HUES48 (cell line): Measurements from ENCODE around the gene BOD1.

Source experiments
- H3K27ac ChIP-seq: one replicate; pipeline ENCODE4 v1.7.0; 2013; ENCODE audit warnings: low read depth, low read length, inconsistent platforms
- H3K27me3 ChIP-seq: 2 replicates; pipeline ENCODE4 v1.6.1; 2013; ENCODE audit warnings: mild to moderate bottlenecking, low read length; ENCODE audit not compliant: control insufficient read depth, insufficient read depth
- H3K36me3 ChIP-seq: 2 replicates; pipeline ENCODE4 v1.6.1; 2013; ENCODE audit warnings: low read length; ENCODE audit not compliant: control insufficient read depth, insufficient read depth
- H3K4me1 ChIP-seq: 2 replicates; pipeline ENCODE4 v1.6.1; 2013; ENCODE audit warnings: mild to moderate bottlenecking, low read length; ENCODE audit not compliant: control insufficient read depth, insufficient read depth
- H3K4me3 ChIP-seq: 2 replicates; pipeline ENCODE4 v1.5.1; 2013; ENCODE audit warnings: mild to moderate bottlenecking, low read depth, low read length
- H3K9ac ChIP-seq: 2 replicates; pipeline ENCODE4 v1.6.1; 2013; ENCODE audit warnings: mild to moderate bottlenecking, low read depth, low read length, moderate library complexity
- H3K9me3 ChIP-seq: 2 replicates; pipeline ENCODE4 v1.6.1; 2013; ENCODE audit warnings: low read length; ENCODE audit not compliant: control insufficient read depth, insufficient read depth

BOD1 gene

DNA sequence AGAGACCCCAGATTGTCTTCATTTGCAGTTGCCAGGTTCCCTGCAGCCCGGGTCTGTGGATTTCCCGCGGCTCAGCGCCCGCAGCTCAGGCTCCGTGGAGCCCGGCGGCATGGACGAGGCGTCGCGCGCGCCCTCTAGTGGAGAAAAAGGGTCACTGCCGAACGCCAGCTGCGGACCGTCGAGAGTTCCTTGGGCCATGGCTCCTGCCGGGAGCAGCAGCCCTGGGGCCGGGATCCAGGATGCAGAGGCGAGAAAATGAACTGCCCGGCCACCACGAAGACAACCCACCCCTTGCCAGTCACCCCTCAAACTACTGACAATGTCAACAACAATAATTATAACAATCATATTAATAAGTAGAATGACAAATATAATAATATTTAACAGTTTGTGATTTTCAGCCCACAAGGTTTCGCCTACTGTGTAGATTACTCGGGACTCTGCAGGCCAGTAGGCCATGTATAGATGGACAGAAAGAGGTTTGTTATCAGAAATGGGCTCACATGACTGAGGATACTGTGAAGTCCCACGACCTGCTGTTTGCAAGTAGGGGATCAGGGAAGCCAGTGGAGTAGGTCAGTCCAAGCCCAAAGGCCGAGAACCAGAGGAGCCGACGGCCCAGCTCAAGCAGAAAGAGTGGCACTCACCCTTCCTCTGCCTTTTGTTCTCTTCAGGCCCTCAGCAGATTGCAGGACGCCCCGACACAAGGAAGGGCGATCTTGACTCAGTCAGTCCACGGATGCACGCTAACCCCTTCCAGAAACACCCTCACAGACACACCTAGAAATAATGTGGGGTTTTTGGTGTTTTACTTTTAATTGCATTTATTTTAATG is 43.1 kb downstream of the BOD1 start:
- no peaks in the 10 kb centered on the region for H3K36me3 ChIP-seq
- no peak overlapping the region for H3K4me3 ChIP-seq
- peaks cover 7% of the 10 kb centered on the region for H3K27me3 ChIP-seq
- no peak overlapping the region for H3K9ac ChIP-seq
- peaks cover 8% of the 10 kb centered on the region; the same call in 1 of the 2 replicates for H3K4me1 ChIP-seq
- H3K9me3 ChIP-seq = peaks cover under 1% of the 10 kb centered on the region; the same call in 1 of the 2 replicates
- no peak overlapping the region for H3K27ac ChIP-seq

DNA sequence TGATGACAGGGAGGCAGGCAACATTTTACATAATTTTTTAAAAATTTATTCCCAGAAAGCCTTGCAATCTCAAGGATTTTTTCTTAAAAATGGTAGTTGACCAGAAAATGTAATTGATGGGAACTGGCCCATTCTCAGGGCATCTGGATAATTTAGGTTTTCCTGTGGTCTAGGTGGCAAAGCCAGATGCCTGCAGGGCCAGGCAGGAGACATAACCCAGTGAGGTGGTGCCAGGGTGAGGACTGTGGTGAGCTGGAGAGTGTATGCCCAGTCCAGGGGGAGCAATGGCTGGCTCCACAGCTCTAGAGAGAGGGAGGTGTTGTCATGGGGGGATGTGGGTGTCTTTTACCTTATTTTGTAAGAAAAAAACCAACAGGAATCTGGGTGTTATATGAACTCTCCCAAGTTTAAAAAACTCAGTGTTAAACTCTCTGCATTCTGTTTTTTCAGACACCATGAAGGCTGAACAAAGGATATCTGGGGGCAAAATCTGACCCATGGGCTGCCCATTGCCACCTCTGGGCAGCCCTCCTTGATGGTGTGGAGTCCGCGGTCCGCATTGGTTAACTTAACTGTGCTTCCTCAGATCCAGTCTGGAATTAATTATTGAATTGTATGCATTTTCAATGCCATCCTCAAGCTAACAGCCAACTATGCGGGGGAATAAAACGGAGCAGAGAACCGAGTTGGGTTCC is 43.9 kb downstream of the BOD1 start:
- H3K27me3 ChIP-seq = peaks cover 7% of the 10 kb centered on the region
- no peak overlapping the region for H3K27ac ChIP-seq
- H3K9ac ChIP-seq = no peak overlapping the region
- no peaks in the 10 kb centered on the region for H3K36me3 ChIP-seq
- no peak overlapping the region for H3K4me3 ChIP-seq
- H3K9me3 ChIP-seq = no peaks in the 10 kb centered on the region; the same call in 1 of the 2 replicates
- peaks cover 8% of the 10 kb centered on the region; the same call in 1 of the 2 replicates for H3K4me1 ChIP-seq

DNA sequence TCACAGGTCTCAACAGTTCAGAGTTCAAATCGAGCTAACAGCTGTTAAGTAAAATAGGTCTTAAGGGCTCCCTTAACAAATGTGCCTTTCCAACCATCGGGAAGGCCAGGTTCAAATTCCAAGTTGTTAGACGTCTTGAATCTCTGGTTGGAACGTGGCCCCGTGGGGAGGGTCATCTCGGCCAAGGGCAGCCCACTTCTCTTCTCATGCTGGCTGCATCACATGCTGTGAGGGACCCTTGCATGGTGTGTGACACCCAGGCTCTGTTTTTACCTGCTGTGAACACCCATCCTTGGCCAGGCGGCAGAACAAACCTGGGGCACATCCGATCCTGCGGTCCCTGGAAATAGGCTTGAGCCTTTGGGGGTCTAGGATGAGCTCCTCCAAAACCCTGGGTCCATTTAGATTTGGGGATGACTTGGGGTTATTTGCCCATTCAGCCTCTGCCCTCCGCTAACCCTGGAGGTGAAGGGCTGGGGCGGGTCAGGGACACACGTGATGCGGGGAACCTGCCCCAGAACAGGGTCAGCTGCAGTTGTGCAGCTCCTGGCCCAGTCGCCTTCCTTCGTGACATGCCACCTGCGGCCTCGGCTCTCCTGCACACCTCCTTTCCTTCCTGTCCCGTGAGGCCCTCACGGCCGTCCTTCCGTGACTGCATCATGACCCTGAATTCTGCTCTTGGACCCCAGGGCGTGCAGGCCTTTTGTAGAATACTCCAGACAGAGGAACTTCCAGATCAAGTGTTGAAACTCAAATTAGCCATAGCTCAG is 45.9 kb downstream of the BOD1 start:
- Histone ChIP-seq H3K27ac (no peak overlapping the region), H3K9me3 (no peaks in the 10 kb centered on the region; the same call in 1 of the 2 replicates), H3K4me1 (peaks cover 8% of the 10 kb centered on the region; the same call in 1 of the 2 replicates), H3K27me3 (peaks cover 7% of the 10 kb centered on the region), H3K36me3 (no peaks in the 10 kb centered on the region), H3K4me3 (no peak overlapping the region), H3K9ac (no peak overlapping the region)

DNA sequence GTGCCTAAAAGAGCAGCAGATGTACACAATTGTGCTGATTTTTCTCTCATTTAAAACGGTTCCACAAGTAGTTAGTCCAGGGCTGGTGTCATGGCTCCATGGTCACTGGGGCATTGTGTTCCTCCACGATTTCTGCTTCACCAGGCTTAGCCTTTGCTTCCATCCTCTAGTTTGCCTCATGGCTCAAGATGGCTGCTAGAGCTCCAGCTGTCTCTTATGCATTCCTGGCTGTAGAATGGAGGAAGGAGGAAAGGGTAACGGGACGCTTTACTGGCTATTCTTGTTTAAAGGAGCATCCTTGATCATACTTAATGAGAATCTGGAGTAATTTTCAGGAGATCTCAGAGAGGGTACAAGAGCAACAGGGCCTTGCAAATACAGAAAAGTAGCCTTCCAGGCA is 47.7 kb downstream of the BOD1 start:
- H3K4me3 ChIP-seq = no peak overlapping the region
- no peaks in the 10 kb centered on the region for H3K4me1 ChIP-seq
- H3K9me3 ChIP-seq = no peaks in the 10 kb centered on the region; the same call in 1 of the 2 replicates
- H3K27ac ChIP-seq = no peak overlapping the region
- peaks cover 7% of the 10 kb centered on the region for H3K27me3 ChIP-seq
- H3K9ac ChIP-seq = no peak overlapping the region
- H3K36me3 ChIP-seq = no peaks in the 10 kb centered on the region

DNA sequence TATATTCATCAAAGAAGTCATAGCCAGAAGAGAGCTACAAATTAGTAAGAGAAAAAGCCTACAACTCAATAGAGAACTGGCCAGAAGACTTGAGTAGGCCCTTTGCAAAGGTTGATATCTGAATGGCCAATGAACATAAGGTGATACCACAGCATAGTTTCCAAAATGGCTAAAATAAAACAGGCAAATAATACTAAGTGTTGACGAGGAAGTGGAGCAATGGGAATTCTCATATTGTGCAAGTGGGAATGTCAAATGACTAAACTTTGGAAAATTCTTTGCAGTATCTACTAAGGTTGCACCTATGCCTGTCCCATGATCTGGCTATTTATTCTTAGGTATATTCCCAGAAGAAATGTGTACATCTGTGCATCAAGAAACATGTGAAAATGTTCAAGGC is 48.3 kb downstream of the BOD1 start:
- Histone ChIP-seq H3K9me3 (no peaks in the 10 kb centered on the region; the same call in 1 of the 2 replicates), H3K27me3 (peaks cover 7% of the 10 kb centered on the region), H3K9ac (no peak overlapping the region), H3K27ac (no peak overlapping the region), H3K36me3 (no peaks in the 10 kb centered on the region), H3K4me3 (no peak overlapping the region), H3K4me1 (no peaks in the 10 kb centered on the region)

DNA sequence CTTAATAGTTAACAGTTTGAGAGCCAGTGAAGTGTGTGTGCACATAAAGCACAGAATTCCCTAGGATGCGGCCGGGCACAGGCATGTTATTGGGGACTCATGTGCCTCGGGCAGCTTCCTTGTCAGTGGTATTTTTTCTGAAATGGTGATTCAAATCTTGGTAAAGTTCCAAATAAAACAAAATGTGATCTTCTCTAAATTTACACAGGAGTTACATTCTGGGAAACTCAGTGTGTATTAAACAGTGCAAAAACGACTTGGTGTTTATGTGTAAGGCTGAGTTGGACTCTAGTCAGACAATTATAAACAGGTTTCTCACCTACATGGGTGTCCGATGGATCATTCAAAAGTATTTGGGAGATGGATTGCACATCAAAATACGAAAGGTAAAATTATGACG is 48.9 kb downstream of the BOD1 start:
- no peak overlapping the region for H3K4me3 ChIP-seq
- H3K4me1 ChIP-seq = no peaks in the 10 kb centered on the region
- no peak overlapping the region for H3K27ac ChIP-seq
- no peaks in the 10 kb centered on the region; the same call in 1 of the 2 replicates for H3K9me3 ChIP-seq
- H3K36me3 ChIP-seq = no peaks in the 10 kb centered on the region
- H3K9ac ChIP-seq = no peak overlapping the region
- H3K27me3 ChIP-seq = peaks cover 3% of the 10 kb centered on the region

DNA sequence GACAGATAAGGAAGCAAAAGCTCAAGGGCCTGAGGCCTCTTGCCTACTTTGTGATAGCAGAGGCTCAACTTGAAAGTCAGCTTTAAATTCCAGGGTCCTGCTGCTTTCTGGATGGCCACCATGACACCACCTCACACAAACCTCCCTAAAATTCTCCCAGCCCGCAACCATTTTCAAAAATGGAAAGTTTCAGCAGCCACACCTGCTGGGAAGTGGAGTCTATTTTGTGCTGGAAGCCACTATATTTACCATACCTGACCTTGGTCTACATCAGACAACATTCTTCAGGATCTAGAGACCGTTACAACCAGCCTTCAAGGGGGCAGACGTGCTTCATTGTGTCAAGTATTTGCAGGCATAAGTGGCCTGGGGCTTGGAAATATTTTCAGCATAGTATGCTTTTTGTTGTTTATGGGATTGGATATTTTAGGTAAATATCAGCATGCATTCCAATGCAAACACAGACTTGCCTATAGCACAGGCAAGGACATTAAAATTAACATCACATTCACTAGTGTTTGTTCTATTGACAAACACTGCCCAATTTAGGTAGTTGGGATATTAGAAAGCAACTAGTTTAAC is 50.9 kb downstream of the BOD1 start:
- Histone ChIP-seq H3K4me1 (no peaks in the 10 kb centered on the region), H3K27me3 (no peaks in the 10 kb centered on the region), H3K4me3 (no peak overlapping the region), H3K36me3 (no peaks in the 10 kb centered on the region), H3K9ac (no peak overlapping the region), H3K9me3 (no peaks in the 10 kb centered on the region; the same call in 1 of the 2 replicates), H3K27ac (no peak overlapping the region)

DNA sequence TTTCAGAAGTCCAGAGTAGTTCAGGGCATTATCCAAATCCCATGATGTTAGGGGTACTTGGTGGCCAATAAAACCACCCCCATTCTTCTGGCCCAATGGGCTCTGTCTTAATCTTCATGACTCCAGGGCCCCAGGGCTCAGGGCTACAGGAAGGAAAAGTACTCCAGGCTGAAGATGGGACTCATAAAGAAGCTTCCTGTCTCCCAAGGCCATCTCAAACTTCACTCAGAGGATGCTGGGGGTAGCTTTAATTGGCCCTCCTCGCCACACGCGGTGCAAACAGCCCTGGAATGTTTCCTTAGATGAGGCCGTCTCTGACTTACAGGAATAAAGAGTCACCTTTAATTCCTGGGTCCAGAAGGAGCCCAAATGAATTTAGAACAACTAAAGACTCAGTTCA is 52.3 kb downstream of the BOD1 start:
- Histone ChIP-seq H3K9ac (no peak overlapping the region), H3K4me1 (no peaks in the 10 kb centered on the region), H3K4me3 (no peak overlapping the region), H3K27me3 (no peaks in the 10 kb centered on the region; the same call in 1 of the 2 replicates), H3K36me3 (no peaks in the 10 kb centered on the region), H3K9me3 (peaks cover 3% of the 10 kb centered on the region; the same call in 1 of the 2 replicates), H3K27ac (no peak overlapping the region)

DNA sequence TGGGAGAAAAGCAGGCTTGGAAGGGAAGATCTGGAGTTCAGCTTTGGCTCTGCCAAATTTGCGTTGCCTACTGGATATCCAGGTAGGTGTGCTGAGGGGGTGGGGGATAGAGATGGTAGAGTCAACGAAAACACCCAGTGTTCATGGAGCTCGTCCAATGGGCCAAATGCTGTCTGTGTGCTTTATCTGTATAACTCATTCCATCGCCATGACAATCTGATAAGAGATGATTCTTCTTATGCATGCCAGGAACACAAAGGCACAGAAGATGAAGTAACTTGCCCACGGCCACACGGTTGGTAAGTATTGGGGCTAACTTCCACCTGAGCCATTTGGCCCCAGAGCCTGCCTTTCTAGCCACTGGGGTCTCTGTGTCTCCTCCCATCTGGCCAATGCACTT is 53.2 kb downstream of the BOD1 start:
- no peak overlapping the region for H3K4me3 ChIP-seq
- H3K36me3 ChIP-seq = no peaks in the 10 kb centered on the region
- H3K27me3 ChIP-seq = no peaks in the 10 kb centered on the region; the same call in 1 of the 2 replicates
- no peak overlapping the region for H3K9ac ChIP-seq
- no peaks in the 10 kb centered on the region for H3K4me1 ChIP-seq
- H3K9me3 ChIP-seq = peaks cover 3% of the 10 kb centered on the region; the same call in 1 of the 2 replicates
- H3K27ac ChIP-seq = no peak overlapping the region

DNA sequence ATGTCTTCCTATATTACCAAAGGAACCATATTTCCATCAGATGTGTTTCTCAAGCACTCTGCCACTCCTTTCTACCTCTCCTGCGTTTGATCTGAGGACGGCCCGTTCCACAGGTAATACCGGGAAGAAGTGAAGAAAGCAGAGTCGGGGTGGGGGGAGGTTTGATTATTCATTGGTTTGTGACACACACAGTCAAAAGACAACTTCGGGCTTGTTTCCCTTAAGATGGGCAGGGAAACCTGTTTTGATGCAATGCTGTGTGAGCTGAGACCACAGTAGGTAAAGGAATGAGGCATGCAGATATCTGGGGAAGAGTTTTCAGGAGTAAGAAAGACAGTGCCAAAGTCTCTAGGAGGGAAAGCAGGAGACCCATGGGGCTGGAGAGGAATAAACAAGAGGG is 54.0 kb downstream of the BOD1 start:
- H3K36me3 ChIP-seq = no peaks in the 10 kb centered on the region
- H3K9ac ChIP-seq = no peak overlapping the region
- H3K4me3 ChIP-seq = no peak overlapping the region
- peaks cover under 1% of the 10 kb centered on the region; the same call in 1 of the 2 replicates for H3K4me1 ChIP-seq
- 0 out of 2 replicates have a peak, but pooled peaks cover 3% of the 10 kb centered on the region for H3K9me3 ChIP-seq
- H3K27me3 ChIP-seq = no peaks in the 10 kb centered on the region; the same call in 1 of the 2 replicates
- H3K27ac ChIP-seq = no peak overlapping the region
